ENCODE results near the gene KHDC3L. TPM values are rescaled to one million over a fixed set of nuclear protein-coding genes. Genes with fewer than 3 reads are reported as not detected.
A peak's percentile ranks its signal among the peaks of the same experiment; 100 is the strongest.

KHDC3L gene, protein sequence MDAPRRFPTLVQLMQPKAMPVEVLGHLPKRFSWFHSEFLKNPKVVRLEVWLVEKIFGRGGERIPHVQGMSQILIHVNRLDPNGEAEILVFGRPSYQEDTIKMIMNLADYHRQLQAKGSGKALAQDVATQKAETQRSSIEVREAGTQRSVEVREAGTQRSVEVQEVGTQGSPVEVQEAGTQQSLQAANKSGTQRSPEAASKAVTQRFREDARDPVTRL
- not detected in 2 replicates for total RNA-seq (2014; rRNA removed)
- not detected for polyA plus RNA-seq (2012)

GRCh38 chr6:73362358-73362757 lies at the start of gene KHDC3L:
Gene KHDC3L (plus strand): TSS chr6:73362658. CDS start chr6:73362730, 72 bp downstream.
- DNase-seq (ENCODE audit: low read depth), result no peak

DNA sequence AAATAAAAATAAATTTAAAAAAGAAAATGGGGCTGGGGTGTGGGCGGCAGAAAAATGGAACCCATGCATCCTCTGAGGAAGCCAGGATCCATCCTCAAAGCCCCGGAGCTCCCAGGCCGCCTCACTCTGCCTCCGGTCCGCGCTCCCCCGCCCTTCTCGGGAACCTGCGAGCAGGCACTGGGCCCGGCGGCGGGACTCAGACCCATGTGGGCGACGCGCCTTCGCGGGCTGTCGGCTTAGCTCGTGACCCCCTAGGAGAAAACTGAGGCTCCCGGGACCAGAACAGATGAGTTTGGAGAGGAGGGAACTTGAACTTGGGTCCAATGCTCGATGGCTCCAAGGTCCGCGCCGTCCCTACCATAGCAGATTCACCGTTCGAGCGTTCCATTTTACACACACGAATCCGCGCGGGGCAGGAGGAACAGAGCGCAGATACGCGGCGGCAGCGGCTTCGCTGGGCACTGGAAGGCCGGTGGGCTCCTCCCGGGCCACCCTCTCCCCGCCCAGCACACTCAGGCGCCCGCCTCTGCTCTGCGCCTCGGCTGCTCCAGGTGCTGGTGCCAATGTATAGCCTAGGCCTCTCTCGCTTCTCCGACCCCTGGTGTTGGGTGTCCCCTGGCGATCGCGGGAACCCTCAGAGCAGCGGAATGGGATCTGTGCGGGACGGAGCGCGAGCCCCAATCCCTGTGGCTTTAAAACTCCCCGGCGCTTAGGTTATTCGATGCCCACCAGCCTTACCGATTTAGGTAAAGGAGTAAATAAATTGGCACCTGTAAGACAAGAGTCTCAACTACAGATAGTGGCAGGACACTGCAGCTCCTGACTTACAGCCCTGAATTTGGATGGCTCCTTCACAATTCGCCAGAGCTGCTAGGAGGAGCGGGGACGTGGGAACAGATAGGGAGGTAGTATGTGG lies 47.6 kb upstream of the KHDC3L start:
- DNase-seq (ENCODE audit: low read depth), result no peak

- no peak for DNase-seq (ENCODE audit: low read depth)
Observed at GRCh38 chr6:73323323-73323722, 39.1 kb upstream of the KHDC3L start.

DNA sequence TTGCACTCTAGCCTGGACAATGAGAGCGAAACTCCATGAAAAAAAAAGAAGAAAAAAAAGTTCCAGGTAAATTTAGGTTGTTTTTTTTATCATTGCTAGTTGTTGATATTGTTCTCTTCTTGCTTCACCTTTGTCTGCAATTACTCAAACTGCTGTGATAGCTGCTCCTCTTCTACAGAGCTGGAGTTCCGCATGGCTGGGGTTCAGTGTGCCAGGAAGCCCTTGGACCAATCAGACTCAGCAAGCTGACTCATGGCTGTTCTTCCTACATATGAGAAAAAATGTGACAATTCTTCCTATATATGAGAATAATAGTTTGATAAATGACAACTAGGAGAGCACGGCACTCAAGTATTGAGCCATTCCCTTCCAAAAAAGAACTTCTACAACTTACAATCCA lies 36.8 kb upstream of the KHDC3L start:
- DNase-seq (ENCODE audit: low read depth), result no peak

DNA sequence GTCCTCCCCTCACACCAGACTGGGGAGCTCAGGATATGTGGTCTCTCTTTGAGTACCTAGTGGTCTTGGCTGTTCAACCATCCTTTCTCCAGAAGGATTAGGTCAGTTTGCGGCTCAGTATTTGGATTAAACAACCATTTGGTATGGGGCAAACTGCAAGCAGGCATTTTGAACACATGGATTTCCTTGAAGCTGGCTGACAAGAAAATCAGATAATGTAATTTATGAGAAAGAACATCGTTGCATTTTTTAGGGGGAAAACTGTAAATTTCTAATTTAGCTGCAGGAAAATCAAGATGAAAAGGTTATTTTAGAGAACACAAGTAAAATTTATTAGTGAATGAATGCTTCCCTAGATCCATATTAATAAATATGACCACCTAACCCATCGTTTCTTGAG lies 33.7 kb upstream of the KHDC3L start:
- DNase-seq (ENCODE audit: low read depth), result no peak

GRCh38 chr6:73329201-73329600 lies 33.3 kb upstream of the KHDC3L start:
- DNase-seq (ENCODE audit: low read depth), result no peak

DNA sequence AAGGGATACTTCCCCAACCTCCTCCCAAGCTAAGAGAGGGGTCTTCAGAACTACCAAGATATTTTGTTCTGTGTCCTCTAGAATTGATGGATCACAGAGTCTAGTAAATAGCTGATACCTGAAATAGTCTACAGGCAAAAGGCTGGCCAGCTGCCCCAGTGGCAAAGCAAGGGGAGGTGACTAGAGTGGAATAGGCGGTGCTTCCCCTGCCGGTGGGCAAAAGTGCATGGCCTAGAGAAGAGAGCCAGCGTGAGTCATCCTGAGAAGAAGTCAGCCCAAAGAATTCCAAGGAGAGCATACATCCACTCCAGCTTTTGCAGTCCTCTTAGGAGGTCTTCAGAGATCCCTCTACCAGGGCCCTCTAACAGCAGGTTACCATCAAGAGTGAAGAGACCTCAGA lies 23.1 kb upstream of the KHDC3L start:
- peak; percentile 24 for DNase-seq (ENCODE audit: low read depth)

DNA sequence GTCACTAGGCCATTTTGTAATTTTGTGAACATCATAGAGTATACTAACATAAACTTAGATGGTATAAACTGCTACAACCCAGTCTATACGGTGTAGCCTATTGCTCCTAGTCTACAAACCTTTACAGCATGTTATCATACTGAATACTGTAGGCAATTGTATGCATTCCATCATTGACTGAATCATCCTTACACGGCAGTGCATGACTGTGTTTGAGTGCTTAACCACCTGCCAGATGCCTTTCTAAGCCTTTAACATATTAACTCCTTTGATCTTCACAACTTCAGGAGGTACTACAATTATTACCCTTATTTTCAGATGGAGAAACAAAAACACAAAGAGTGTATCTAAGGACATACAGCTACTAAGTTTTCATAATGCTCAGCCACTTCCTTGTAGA lies 22.4 kb upstream of the KHDC3L start:
- peak; percentile 8 for DNase-seq (ENCODE audit: low read depth)

- no peak for DNase-seq (ENCODE audit: low read depth)
Observed at GRCh38 chr6:73341335-73341734, 21.1 kb upstream of the KHDC3L start.

DNA sequence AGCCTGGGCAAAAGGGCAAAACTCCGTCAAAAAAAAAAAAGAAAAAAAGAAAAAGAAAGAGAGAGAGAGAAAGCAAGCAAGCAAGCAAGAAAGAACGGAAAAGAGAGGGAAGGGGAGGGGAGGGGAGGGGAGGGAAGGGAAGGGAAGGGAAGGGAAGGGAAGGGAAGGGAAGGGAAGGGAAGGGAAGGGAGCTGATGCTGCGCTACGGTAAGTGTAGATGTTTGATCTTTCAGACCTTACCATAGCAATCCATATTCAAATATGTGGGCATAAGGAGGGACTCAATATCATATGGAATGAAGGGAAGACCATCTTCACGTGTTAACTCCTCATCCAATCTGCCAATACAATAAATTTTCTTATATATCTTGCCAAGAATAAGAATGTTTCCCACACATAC lies 20.3 kb upstream of the KHDC3L start:
- no peak for DNase-seq (ENCODE audit: low read depth)

DNA sequence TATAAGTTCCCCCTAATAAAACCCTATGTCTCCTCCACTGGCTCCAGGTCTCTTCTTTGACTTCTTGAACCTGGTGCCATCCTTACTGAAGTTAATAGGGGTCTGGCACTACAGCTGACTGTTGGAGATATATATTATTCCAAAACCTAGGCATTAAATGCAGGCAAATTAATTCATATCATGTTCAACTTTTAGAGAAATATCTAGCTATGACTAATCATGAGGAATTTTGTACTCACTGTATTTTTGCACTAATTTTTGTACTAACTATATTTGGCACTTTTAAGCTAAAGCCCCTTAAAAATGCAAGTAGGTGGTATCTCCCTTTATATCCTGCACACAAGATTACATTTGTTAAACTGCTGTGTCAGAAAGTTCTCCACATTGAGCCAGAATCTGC lies 19.3 kb upstream of the KHDC3L start:
- no peak for DNase-seq (ENCODE audit: low read depth)

GRCh38 chr6:73348550-73349204 lies 13.8 kb upstream of the KHDC3L start:
- DNase-seq (ENCODE audit: low read depth), result no peak

GRCh38 chr6:73349311-73349710 lies 13.1 kb upstream of the KHDC3L start:
- DNase-seq (ENCODE audit: low read depth), result no peak

DNA sequence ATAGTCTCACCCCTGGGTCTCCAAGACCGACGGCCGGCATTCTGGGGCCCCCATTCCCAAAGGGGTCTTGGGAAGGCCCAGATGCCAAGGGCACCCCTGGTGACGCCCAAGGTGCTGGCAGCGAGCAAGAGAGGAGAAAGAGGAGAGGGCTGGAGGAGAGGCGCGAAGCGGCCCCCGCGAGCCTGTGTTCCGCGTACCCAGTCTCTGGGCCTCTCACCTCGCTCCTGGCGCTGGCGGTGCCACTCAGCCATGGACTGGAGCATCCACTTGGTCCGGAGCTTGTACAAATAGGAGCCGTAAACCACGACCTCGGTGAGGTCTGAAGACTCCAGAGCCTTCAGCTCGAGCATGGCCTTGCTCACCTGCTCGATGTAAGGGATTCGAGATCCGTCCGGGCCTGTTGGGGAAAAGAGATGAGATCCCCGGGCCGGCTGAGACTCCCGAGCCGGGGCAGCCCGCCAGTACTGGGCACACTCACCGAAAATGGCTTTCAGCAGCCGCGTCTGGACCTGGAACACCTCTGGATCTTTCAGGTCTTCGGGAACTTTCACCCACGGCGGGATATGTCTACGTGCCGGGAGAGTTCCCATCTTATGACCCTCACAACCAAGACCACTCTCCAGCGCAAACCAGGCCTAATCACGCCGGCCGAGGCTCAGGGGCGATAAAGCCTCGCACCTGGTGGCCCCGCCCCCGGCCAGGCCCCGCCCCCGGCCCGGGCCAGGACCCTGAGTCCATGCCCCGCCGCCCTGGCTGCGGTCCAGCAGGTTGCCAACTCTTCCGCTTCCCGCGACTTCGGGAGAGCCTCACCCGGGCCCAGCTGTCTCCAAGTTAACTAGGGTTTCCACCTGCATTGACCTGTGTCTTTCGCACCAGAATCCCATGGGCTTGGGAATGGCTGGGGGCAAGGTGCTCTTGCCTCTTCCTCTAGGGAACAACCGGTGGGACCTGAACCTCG lies 8.5 kb upstream of the KHDC3L start, which contains the start of gene DPPA5:
Gene DPPA5, minus strand, starts transcription at position 641 of the 958 bp plus-strand sequence. Its CDS starts 51 bp downstream, at position 590.
- no peak for DNase-seq (ENCODE audit: low read depth)

- no peak for DNase-seq (ENCODE audit: low read depth)
Observed at GRCh38 chr6:73362869-73363536, 545 bp downstream of the KHDC3L start.

GRCh38 chr6:73363537-73363875 lies 1.0 kb downstream of the KHDC3L start:
- no peak for DNase-seq (ENCODE audit: low read depth)

GRCh38 chr6:73364121-73364520 lies 1.7 kb downstream of the KHDC3L start:
- DNase-seq (ENCODE audit: low read depth), result no peak

- no peak for DNase-seq (ENCODE audit: low read depth)
Observed at GRCh38 chr6:73364549-73364948, 2.1 kb downstream of the KHDC3L start.

DNA sequence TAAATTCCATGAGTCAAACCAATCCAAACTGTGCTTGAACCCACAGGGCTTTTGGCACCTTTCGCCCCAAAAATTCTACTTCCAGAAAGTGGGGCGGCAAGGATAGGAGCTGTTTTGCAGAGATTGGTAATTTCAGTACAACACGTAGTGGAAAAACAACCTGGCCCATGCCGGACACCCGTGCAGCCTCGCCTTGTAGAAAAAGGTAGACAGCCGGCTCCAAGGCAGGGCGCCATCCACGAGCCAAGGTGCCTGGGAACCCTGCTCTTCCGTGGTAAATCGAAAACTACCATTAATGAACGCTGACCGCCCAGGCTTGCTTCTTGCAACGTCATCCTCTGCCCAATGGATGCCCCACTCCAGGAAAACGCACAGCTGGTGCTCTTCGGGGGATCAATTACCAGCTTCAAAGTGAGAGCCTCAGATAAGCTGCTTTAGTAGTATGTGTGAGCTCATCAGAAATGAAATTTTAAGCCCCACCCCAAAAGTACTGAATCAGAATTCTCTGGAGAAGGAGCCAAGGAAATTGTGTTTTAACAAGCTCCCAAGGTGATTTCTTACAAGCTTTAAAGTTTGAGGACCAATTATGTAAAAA lies 5.4 kb downstream of the KHDC3L start:
- DNase-seq (ENCODE audit: low read depth), result no peak

GRCh38 chr6:73368675-73369074 lies 6.2 kb downstream of the KHDC3L start:
- no peak for DNase-seq (ENCODE audit: low read depth)

All from LHCN-M2 (cell line).